GM21737 (cell line): Measurements from ENCODE around the gene SLC29A2.
"Not testable (repeated sequence)": the region's sequence is repeated elsewhere in the genome, so short reads cannot be mapped to it uniquely, and the experiment has no call there.

Experiments
- ATAC-seq: cut with Tn5 transposase; IDR thresholded peaks from one replicate; pipeline ENCODE4 v1.9.1; 2021; ENCODE audit warnings: mild to moderate bottlenecking, moderate library complexity; ENCODE audit not compliant: unreplicated experiment

Gene SLC29A2

DNA sequence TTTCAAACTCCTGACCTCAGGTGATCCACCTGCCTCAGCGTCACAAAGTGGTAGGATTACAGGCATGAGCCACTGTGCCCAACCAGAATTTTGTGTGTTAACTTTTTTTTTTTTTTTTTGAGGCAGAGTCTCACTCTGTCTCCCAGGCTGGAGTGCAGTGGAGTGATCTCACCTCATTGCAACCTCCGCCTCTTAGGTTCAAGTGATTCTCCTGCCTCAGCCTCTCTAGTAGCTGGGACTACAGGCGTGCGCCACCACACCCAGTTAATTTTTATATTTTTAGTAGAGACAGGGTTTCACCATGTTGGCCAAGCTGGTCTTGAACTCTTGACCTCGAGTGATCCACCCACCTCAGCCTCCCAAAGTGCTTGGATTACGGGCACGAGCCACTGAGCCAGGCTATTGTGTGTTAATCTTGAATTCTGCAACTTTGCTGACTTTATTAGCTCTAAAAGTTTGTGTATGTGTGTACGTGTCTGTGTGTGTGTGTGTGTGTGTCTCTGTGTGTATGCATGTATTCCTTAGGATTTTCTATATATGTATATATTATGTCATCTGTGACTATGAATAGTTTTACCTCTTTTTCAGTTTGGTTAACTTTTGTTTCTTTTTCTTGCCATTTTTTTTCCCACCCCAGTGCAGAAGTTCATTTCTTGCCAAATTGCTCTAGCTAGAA is 20.9 kb downstream of the SLC29A2 start:
- not testable (repeated sequence) for ATAC-seq

GRCh38 chr11:66349084-66349386 is 22.5 kb downstream of the SLC29A2 start:
- ATAC-seq = no peak

DNA sequence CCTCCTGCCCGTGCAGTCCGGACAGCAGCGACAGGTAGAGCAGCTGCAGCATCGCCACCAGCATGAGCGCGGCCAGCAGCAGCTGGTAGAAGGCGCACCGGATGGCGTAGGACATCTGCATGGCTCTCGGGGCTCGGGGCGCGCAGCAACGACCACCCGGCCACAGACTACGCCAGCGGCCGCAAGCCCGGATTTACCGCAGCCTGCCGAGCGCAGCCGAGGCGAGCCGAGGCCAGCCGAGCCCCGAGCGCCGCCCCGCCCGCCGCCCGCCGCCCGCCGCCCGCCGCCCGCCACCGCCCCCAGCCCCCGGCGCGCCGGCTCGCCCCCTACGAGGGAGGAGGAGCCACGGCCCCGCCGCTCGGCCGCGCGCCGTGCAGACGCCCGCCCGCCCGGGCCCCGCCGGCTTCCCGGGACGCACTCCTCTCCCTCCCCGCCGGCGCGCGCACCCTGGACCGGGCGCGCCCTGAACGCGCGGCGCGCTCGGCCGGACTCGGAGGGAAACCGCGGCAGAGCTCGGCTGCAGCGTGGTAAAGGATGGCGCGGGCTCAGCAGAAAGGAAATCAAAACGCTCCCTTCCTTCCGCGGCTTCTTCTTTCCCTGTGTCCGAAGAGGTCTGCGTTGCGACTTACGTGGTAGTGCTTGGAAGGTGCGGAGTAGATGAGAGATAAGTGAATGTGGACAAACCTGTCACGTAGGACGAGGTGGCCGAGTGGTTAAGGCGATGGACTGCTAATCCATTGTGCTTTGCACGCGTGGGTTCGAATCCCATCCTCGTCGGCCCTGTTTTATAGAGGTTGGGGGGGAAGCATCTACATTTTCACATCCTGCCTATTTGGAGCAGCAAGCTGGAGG is 23.9 kb downstream of the SLC29A2 start, which contains the start of gene B4GAT1:
Gene B4GAT1, minus strand, starts transcription at position 205 of the 852 bp plus-strand sequence. Its CDS starts 84 bp downstream, at position 121.
- ATAC-seq = no peak

DNA sequence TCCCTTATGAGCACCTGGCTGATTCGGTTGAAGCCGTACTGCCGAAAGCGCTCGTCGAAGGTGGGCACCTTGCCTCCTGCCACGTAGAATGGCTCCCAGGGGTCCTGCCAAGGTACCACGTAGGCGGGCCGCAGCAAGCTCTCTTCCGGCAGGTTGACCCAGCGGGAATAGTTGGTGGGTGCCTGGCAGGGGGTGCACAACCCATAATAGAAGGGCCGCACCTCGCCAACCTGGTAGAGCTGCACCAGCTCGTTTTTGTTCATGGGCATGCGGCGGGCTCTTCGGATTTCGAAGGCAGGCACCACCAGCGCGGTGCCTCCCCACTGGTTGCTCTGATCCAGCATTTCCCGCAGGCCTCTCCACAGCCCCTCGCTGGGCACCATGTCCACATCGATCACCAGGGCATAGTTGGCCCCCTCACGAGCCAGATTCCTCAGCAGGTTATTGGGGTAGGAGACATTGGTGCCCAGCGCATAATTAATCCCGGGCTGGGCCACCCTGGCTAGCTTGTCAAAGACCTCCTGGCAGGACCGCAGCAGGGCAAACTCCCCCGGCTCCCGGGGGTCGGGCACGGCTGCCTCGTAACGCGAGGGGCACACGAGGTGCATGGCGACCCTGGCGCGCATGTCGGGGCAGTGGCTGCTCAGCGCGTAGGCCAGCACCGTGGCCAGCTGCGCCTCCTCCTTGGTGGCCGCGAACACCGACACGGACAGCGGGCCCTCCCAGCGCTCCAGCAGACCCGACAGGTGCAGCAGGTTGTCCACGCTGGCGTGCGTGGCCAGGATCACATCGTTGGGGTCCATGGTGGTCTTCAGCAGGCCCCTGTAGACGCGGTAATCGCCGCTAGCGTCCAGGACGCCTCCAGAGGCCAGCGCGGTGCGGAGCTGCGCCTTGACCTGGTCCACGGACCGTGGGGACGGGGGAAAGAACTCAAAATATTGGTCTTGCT is 24.8 kb downstream of the SLC29A2 start:
- ATAC-seq = no peak

- ATAC-seq = no peak
These were observed 26.3 kb downstream of the SLC29A2 start for GRCh38 chr11:66345316-66345649.

GRCh38 chr11:66344550-66345315 is 26.8 kb downstream of the SLC29A2 start, which contains the start of gene BRMS1:
Gene BRMS1 (minus strand): TSS chr11:66345104. CDS start chr11:66342234, 2,870 bp downstream.
- ATAC-seq = peak; percentile 67

DNA sequence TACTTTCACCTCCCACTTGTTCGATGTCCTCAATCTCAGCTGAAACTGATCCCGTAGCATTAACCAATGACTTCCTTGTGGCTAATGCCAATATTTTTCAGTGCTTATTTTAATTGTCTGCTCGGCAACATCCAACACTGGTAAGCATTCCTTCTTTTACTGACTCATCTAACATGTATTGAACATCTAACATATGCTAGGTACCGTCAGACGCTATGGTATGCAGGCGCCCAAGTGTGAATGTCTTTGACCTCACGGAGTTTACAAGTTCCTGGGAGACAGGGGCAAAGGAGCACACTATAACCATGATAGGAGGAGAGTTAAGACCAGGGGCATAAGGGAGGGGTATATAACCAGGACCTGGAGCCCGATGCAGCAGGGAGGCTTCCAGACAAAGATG is 28.4 kb downstream of the SLC29A2 start:
- no peak for ATAC-seq

- ATAC-seq = no peak
These were observed 29.9 kb downstream of the SLC29A2 start for GRCh38 chr11:66341502-66342126.

- no peak for ATAC-seq
These were observed 30.7 kb downstream of the SLC29A2 start for GRCh38 chr11:66340596-66341501.

GRCh38 chr11:66339686-66340483 is 31.7 kb downstream of the SLC29A2 start:
- no peak for ATAC-seq

- ATAC-seq = no peak
These were observed 32.3 kb downstream of the SLC29A2 start for GRCh38 chr11:66339162-66339675.

DNA sequence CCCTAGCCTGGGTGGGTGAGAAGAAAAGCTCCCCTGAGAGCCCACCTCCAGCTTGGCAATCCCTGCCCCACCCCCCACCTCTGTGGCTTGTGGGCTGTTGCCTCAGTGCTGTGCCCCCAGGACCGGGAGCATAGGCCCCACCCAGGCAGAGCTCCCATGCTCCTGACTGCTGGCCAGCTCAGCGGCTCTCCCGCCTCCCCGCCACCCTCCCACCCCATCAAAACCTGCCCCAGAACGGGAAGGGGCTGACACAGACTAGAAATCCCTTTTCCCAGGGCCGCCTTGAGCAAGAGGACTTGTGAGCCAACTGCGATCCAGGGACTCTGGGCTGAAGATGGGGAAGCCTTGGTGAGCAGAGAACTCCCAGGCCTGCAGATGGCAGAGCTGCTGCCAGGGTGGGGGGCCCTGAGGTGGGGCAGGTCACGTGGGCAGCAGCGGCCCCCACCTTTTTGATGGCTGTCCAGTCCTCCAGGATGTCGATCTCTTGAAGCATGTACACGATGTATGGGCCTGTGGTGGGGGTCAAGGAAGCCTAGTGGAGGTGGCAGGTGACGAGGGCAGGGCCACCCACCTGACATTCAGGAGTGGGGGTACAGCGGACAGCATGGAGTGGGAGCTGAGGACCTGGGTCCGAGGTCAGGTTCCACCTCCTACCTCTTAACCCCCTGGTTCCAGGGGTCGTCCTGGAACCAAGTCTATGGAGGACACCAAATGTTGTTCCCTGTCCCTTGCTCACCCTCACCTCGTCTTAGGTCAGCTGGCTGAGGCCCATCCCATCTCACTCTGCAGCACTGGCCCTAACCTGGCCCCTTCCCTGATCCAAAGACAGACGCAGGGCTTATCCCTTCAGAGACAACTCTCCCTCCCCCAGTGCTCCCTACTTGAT is 33.0 kb downstream of the SLC29A2 start:
- no peak for ATAC-seq

DNA sequence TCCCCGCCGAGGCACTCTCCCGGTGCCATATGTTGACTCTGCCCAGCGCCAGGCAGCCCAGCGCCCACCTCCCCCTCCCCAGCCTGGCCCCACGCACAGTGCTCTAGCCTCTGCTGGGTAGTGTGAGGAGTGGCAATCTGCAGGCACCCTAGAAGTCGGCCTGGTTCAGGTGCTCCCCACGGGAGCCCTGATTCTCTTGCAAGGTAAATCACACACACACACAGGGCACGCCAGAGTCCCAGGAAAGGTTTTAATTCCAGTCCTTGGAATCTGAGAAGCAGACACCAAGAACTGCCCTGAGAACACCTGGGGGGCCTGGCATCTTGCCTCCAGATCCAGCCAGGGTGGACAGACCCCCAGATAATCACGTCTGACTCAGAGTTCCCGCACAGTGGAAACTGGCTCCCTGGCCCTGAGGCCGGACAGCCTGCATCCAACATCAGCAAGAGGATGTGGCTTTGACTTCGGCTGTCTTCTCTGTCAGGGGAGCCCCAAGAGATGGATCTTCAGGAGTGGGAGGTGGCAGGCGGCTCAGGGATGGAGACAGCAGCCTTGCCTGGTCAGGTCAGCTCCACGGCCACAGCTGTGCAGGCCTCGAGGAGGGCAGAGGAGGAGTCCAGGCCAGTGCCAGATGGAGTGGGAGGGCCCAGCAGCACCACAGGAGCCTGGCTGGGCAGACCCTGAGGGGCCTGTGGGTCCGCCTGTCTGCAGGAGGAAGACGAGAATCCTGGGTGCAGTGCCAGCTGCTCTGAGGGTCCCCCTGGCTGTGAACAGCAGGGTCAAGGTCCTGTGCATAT is 34.3 kb downstream of the SLC29A2 start:
- ATAC-seq = no peak

GRCh38 chr11:66336234-66337102 is 35.1 kb downstream of the SLC29A2 start, which contains the start of gene RIN1:
Gene RIN1 (minus strand): TSS chr11:66336434. CDS start chr11:66336402, 32 bp downstream.
- ATAC-seq = peak; percentile 54
